Measurements from ENCODE around the gene SAMD11. TPM values are rescaled to one million over a fixed set of nuclear protein-coding genes. Genes with fewer than 3 reads are reported as not detected.

SAMD11 gene
- total RNA-seq, 1 donor from 2014 or later: 33.9 TPM

DNA sequence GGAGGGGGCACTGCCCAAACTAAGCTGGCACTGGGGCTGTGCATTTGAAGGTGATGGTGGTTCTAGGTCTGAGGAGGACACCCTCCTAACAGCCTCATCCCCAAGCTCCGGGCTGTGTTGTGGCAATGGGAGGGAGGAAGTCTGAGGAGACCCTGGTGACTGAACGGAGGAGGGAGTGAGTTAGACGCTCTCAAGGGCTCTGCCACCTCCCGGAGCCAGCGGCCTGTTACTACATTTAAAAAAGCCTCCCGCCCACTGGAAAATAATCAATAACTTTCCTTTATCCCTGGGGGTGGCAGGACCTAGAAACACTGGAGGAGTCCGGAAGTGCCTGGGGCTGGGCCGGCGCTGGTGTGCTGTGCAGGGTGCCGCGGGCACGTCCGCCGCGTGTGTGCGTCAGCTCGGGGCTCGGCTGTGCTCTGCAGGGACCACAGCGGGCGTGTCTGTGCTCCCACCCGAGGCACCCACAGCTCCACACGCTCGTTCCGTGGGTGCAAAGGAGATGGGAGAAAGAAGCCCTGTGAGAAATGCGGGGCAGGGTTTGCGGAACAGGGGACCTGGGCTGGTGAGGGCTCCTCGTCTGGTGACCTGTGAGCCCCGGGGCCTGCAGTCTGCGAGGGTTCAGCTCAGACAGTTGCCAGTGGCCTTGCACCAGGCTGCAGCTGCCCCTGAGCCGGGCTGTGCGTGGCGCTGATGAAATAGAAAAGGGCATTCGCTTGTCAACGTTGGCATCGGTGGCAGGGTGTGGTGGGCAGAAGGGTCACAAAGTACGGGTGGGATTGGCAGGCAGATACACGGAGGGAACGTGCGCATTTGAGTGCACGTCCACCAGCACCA, 5.3 kb downstream of the SAMD11 start:
- Histone ChIP-seq H3K27me3 (peaks cover 4% of the 10 kb centered on the region), H3K27ac (no peak overlapping the region), H3K36me3 (no peaks in the 10 kb centered on the region), H3K4me1 (peaks cover 16% of the 10 kb centered on the region), H3K9me3 (no peaks in the 10 kb centered on the region), H3K4me3 (no peak overlapping the region)
- TF ChIP-seq POLR2A (IDR thresholded peaks at IDR 0.05) (no peak), CTCF (IDR thresholded peaks at IDR 0.05) (no peak), POLR2AphosphoS5 (IDR thresholded peaks at IDR 0.05; ENCODE audit: insufficient read depth in 1 of 2, low read depth in 1 of 2) (no peak)
- intact Hi-C loops (cut with DNase I): no loop called here
- no peak for DNase-seq (ENCODE audit: extremely low spot score in 2 of 2)

DNA sequence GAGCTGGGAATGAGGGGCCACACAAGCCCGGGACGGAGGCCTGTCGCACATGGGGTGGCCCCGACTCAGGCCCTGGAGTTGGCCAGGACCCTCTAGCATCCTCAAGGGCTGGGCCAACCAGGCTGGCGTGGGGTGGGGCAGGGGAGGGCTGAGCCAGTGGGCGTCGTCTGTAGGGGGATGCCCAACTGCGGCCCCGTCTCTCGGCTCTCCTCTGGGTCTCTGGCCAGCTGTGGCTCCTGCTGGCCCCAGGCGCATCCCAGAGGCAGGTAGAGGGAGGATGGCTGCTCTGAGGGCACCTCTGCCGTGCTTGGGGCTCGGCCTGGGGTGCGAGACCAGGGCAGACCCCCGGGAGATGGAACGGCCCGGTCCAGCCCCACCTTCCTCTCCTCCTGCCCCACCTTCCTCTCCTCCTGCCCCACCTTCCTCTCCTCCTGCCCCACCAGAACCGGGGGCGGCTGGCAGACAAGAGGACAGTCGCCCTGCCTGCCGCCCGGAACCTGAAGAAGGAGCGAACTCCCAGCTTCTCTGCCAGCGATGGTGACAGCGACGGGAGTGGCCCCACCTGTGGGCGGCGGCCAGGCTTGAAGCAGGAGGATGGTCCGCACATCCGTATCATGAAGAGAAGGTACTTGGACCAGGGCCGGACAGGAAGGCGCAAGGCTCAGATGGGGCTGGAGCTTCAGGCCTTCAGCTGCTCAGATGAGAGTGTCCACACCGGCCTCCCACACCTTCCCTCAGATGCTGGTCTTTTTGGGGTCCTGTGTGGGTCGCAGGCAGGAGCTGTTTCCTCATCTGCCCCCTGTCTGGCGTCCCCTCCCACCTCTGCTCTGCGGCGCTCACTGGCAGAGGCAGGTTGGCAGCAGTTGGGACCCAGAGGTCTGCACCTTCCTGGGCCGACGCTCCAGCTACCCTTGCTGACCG, 6.2 kb downstream of the SAMD11 start:
- TF ChIP-seq CTCF (IDR thresholded peaks at IDR 0.05): no peak
- TF ChIP-seq POLR2A (IDR thresholded peaks at IDR 0.05): no peak
- no peak for TF ChIP-seq POLR2AphosphoS5 (IDR thresholded peaks at IDR 0.05; ENCODE audit: insufficient read depth in 1 of 2, low read depth in 1 of 2)
- H3K4me3 ChIP-seq: no peak overlapping the region
- no peaks in the 10 kb centered on the region for H3K9me3 ChIP-seq
- peaks cover 12% of the 10 kb centered on the region for H3K4me1 ChIP-seq
- peaks cover 4% of the 10 kb centered on the region for H3K27me3 ChIP-seq
- H3K36me3 ChIP-seq: no peaks in the 10 kb centered on the region
- intact Hi-C loops (cut with DNase I): no loop called here
- no peak for DNase-seq (ENCODE audit: extremely low spot score in 2 of 2)
- no peak overlapping the region for H3K27ac ChIP-seq

- no peak for DNase-seq (ENCODE audit: extremely low spot score in 2 of 2)
- TF ChIP-seq CTCF (IDR thresholded peaks at IDR 0.05) (no peak), POLR2AphosphoS5 (IDR thresholded peaks at IDR 0.05; ENCODE audit: insufficient read depth in 1 of 2, low read depth in 1 of 2) (no peak), POLR2A (IDR thresholded peaks at IDR 0.05) (no peak)
- H3K36me3 ChIP-seq: no peaks in the 10 kb centered on the region
- no peak overlapping the region for H3K4me3 ChIP-seq
- peaks cover 12% of the 10 kb centered on the region for H3K4me1 ChIP-seq
- H3K27ac ChIP-seq: no peak overlapping the region
- intact Hi-C loops (cut with DNase I): no loop called here
- H3K27me3 ChIP-seq: peaks cover 3% of the 10 kb centered on the region
- no peaks in the 10 kb centered on the region for H3K9me3 ChIP-seq
Measured at GRCh38 chr1:930633-931138, 7.0 kb downstream of the SAMD11 start.

DNA sequence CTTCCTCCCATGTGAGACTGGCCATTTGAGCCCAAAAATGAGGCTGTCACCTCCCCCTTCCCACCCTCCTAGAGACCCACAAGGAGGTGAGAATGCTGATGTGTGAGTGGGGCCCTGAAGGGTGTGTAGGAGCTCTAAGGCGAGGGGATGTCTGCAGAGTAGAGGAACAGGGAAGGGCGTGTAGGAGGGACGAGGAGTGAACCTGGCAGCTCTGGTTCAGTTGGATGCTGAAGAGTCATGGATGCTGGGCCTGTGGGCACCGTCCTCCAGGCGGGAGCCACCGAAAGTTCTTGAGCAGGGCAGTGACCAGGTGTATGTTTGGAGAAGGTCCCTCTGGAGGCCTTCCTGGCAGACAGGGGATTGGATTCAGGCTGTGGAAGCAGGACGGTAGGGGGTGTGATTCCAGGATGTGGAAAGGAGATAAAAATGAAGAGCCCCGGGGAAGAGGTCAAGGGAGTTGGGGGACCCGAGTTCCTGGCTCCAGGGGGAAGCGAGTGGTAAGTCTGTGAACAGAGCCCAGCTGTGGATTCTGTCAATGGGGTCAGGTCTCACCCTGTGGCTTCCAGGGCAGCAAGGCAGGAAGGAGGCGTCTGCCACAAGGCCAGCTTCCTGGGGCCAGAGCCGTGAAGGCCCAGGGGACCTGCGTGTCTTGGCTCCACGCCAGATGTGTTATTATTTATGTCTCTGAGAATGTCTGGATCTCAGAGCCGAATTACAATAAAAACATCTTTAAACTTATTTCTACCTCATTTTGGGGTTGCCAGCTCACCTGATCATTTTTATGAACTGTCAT, 7.9 kb downstream of the SAMD11 start:
- Histone ChIP-seq H3K4me3 (no peak overlapping the region), H3K4me1 (peaks cover 12% of the 10 kb centered on the region), H3K27ac (no peak overlapping the region), H3K27me3 (no peaks in the 10 kb centered on the region), H3K36me3 (no peaks in the 10 kb centered on the region), H3K9me3 (no peaks in the 10 kb centered on the region)
- DNase-seq (ENCODE audit: extremely low spot score in 2 of 2): no peak
- intact Hi-C loops (cut with DNase I): no loop called here
- no peak for TF ChIP-seq POLR2A (IDR thresholded peaks at IDR 0.05)
- no peak for TF ChIP-seq POLR2AphosphoS5 (IDR thresholded peaks at IDR 0.05; ENCODE audit: insufficient read depth in 1 of 2, low read depth in 1 of 2)
- TF ChIP-seq CTCF (IDR thresholded peaks at IDR 0.05): no peak
